SK-N-MC (cell line): Measurements from ENCODE around the gene NYNRIN.

Source experiments
- DNase-seq: peaks from one replicate; pipeline ENCODE4 v3.0.0-alpha.2; 2011; ENCODE audit warnings: low read depth, low spot score
- H3K27ac ChIP-seq: fragments of 200-600 bp; sonication (generic); 2 replicates; pipeline ENCODE4 v1.5.1; 2016; ENCODE audit warnings: mixed run types
- H3K36me3 ChIP-seq: fragments of 200-600 bp; sonication (generic); 2 replicates; pipeline ENCODE4 v1.6.1; 2017; ENCODE audit warnings: antibody characterized with exemption, low read length, mixed read lengths; ENCODE audit not compliant: insufficient read depth
- H3K4me3 ChIP-seq: fragments of 200-600 bp; sonication (generic); 2 replicates; pipeline ENCODE4 v1.5.1; 2016
- H3K9ac ChIP-seq: fragments of 200-600 bp; sonication (generic); 2 replicates; pipeline ENCODE4 v1.8.0; 2017; ENCODE audit warnings: mixed run types, mixed read lengths; ENCODE audit not compliant: insufficient read length
- H3K9me3 ChIP-seq: fragments of 200-600 bp; sonication (generic); 2 replicates; pipeline ENCODE4 v1.6.1; 2017; ENCODE audit warnings: low read depth, mild to moderate bottlenecking, antibody characterized with exemption, low read length, moderate library complexity, mixed read lengths
- EZH2 ChIP-seq: fragments of 200-600 bp; sonication (generic); IDR thresholded peaks from one replicate; pipeline ENCODE4 v1.6.1; 2017; ENCODE audit warnings: antibody characterized with exemption
- FOXP2 ChIP-seq: optimal IDR thresholded peaks from 2 replicates; pipeline ENCODE3; 2011; ENCODE audit warnings: mild to moderate bottlenecking, moderate library complexity; ENCODE audit not compliant: insufficient read depth; ENCODE audit errors: extremely low read length, control extremely low read depth
- POLR2AphosphoS5 ChIP-seq: IDR thresholded peaks from 2 replicates; pipeline ENCODE4 v1.6.1; 2012; ENCODE audit warnings: mild to moderate bottlenecking, low read depth, low read length, borderline replicate concordance

The NYNRIN gene

DNA sequence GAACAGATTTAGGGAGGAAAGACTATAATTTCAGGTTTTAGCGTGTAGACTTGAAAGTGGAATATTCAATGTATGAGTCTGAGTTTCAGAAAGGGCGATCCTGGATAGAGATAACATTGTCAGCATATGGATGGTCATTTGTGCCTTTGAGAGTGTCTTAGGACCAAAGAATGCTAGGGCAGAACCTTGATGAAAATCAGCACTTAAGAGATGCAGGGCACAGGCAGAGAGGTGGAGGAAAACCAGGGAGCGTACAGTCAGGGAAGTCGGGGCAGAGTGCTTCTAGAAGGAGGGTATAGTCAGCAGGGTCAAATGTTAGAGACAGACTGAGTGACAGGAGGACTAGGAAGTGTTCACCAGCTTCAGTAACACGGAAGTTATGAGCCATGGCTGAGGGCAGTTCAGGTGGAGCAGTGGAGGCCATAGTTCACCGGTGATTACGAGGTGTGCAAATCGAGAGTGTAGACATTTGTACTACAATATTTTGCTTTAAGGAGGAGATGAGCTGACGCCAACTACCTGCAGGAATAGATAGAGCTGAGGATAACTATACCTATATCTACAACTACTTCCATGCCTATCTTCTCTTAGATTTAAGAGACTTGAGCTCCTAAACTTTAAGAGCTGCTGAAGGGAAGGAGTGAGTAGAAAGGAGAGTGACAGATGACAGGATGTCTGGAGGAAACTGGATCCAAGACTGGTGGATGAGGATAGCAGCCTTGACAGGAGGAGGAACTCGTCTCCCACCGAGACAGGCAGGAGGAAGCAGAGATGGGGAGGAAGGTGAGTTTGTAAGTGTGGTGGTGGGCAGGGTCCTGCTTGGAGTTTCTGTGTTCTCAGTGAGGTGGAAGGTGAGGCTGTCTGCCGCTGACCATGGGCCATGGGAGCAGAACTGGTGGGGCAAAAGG, 24.1 kb downstream of the NYNRIN start:
- Histone ChIP-seq H3K9ac (no peak overlapping the region), H3K36me3 (no peaks in the 10 kb centered on the region), H3K4me3 (no peak overlapping the region), H3K9me3 (no peaks in the 10 kb centered on the region), H3K27ac (no peak overlapping the region)
- no peak for TF ChIP-seq POLR2AphosphoS5
- no peak for TF ChIP-seq EZH2
- no peak for TF ChIP-seq FOXP2
- DNase-seq = no peak

- DNase-seq = no peak
- Histone ChIP-seq H3K27ac (no peak overlapping the region), H3K9ac (no peak overlapping the region), H3K4me3 (no peak overlapping the region), H3K36me3 (no peaks in the 10 kb centered on the region), H3K9me3 (no peaks in the 10 kb centered on the region)
- no peak for TF ChIP-seq POLR2AphosphoS5
- no peak for TF ChIP-seq EZH2
- TF ChIP-seq FOXP2 = no peak
Measured at GRCh38 chr14:24425704-24426103, 26.9 kb downstream of the NYNRIN start.

DNA sequence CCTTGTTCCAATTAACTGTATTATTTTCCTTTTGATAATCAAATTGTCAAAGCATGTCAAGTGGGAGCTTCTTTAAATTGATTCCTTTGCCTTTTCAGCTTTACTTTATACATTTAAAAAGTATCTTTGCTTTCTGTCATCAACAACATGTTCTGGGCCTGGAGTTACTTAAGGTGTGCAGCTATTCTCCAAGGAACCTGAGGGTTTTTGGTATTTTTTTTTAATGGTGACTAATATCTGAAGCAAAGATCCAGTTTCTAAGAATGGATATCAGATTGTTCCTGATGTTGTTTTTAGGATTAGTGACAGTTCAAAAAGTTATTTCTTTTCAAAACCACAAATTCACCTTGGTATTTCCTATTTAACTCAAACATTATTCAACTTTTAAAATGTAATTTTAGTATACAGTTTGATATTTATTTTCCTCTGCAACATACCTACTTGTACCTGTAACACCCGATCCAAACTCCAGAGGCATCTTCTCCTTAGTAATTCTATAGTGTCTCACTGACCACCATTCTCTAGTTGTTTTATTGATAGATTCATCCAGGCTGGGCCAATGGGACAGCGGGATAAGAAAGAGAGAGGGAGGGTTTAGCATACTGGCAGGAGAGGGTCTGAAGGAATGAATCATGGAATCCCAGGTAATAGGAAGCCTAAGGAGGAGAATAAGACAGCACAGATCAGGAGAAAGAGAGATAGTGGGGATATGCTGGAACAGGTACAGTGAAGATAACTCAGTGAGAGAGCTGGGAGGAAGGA, 27.5 kb downstream of the NYNRIN start:
- no peaks in the 10 kb centered on the region for H3K9me3 ChIP-seq
- H3K4me3 ChIP-seq = no peak overlapping the region
- no peak overlapping the region for H3K27ac ChIP-seq
- TF ChIP-seq EZH2 = no peak
- no peak for TF ChIP-seq FOXP2
- no peak for TF ChIP-seq POLR2AphosphoS5
- H3K9ac ChIP-seq = no peak overlapping the region
- no peak for DNase-seq
- H3K36me3 ChIP-seq = no peaks in the 10 kb centered on the region

GRCh38 chr14:24426912-24427536, 28.2 kb downstream of the NYNRIN start:
- DNase-seq = no peak
- Histone ChIP-seq H3K9me3 (no peaks in the 10 kb centered on the region), H3K4me3 (no peak overlapping the region), H3K9ac (no peak overlapping the region), H3K36me3 (no peaks in the 10 kb centered on the region), H3K27ac (no peak overlapping the region)
- TF ChIP-seq FOXP2 = no peak
- no peak for TF ChIP-seq POLR2AphosphoS5
- TF ChIP-seq EZH2 = no peak

DNA sequence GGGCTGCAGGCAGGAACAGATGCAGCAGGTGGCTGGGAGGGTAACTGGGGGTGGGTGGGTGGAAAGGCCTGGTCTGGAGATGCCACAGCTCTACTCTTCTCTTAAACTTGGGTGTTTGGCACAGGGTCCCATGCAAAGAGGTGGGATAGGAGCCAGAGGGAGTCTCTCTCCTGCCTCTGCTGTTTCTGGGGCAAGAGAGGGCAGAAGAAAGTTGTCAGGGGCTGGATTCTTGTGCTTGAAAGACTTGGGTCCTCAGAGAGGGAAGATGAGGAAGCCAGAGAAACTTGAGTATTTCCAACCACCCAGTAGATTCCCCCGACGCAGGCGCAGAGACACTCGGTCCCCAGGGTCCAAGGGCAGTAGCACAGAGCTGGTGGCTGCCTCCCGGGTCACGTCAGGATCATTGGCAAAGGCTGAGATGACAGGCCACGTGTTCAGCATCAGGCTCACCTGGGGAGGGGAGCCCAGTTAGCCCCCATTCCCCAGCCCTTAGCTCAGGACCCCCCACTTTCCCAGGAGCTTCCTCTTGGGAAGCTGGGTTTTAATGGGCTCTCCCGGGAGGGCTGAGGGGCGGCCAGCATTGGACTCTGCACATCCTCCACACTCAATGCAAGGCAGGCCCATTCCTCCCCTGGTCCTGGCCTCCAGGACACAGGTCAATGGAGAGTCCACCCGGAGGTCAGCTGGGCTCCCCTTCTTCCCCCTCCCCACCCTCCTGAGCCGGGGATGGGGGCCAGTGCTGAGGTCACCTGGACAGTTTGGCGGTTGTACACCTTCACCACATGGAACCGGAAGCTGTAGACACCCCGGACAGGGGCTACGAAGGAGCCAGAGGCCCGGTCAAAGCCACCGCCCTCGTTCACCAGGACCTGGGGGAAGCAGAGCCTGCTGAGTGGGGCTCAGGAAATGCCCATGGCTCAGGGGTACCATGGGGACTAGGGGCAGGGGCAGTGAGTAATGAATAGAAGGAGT, 29.0 kb downstream of the NYNRIN start:
- Histone ChIP-seq H3K9me3 (no peaks in the 10 kb centered on the region), H3K36me3 (peaks cover 1% of the 10 kb centered on the region; the same call in 1 of the 2 replicates), H3K27ac (no peak overlapping the region), H3K4me3 (no peak overlapping the region), H3K9ac (no peak overlapping the region)
- DNase-seq = no peak
- TF ChIP-seq EZH2 (no peak), POLR2AphosphoS5 (no peak), FOXP2 (no peak)

- H3K4me3 ChIP-seq = no peak overlapping the region
- H3K36me3 ChIP-seq = peaks cover 4% of the 10 kb centered on the region; the same call in 1 of the 2 replicates
- no peaks in the 10 kb centered on the region for H3K9me3 ChIP-seq
- peak overlapping the region; percentile 84 for H3K9ac ChIP-seq
- no peak for DNase-seq
- TF ChIP-seq FOXP2 (no peak), POLR2AphosphoS5 (no peak), EZH2 (no peak)
- no peak overlapping the region for H3K27ac ChIP-seq
Measured at GRCh38 chr14:24428628-24429394, 30.0 kb downstream of the NYNRIN start.
